ENCODE results near the gene ABCF3.

DNA sequence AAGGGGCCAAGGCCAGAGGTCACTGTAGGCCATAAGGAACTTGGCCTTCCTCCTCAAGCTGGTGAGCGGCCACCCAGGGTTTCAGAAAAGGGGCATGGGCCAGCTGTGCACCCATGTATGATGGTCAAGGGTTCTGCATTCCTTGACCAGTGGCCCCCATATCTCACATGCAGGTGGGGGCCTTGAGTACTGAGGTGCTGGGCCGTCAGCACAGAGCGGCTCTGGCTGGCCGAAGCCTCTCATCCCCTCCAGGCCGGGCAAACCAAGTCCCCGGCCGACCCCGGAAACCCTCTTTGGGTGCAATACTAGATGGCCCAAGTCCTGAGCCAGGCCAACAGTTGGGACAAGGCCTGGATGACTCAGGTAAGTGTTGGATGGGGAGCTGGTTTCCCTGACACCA, 53.2 kb downstream of the ABCF3 start:
- TF ChIP-seq POLR2A (IDR thresholded peaks at IDR 0.05) (no peak), CTCF (IDR thresholded peaks at IDR 0.05) (no peak)
